MG63 (cell line): ENCODE results near the gene MUC12. TPM values are rescaled to one million over a fixed set of nuclear protein-coding genes. Genes with fewer than 3 reads are reported as not detected.
"Not testable (repeated sequence)": the region's sequence is repeated elsewhere in the genome, so short reads cannot be mapped to it uniquely, and the experiment has no call there.

Experiments used
- DNase-seq: peaks from one replicate; pipeline ENCODE4 v3.0.0-alpha.2; 2020
- H3K27me3 ChIP-seq: fragments of 250-450 bp; sonication (Bioruptor Pico); 2 replicates; pipeline ENCODE4 v1.5.1; 2020; ENCODE audit warnings: mild to moderate bottlenecking, moderate library complexity
- H3K36me3 ChIP-seq: fragments of 250-450 bp; sonication (Bioruptor Pico); 2 replicates; pipeline ENCODE4 v1.5.1; 2020; ENCODE audit warnings: mild to moderate bottlenecking, moderate library complexity
- H3K4me3 ChIP-seq: fragments of 250-450 bp; sonication (Bioruptor Pico); 2 replicates; pipeline ENCODE4 v1.5.1; 2020; ENCODE audit warnings: mild to moderate bottlenecking, moderate library complexity
- H3K9me3 ChIP-seq: fragments of 250-450 bp; sonication (Bioruptor Pico); 2 replicates; pipeline ENCODE4 v1.5.1; 2020; ENCODE audit warnings: mild to moderate bottlenecking, moderate library complexity
- total RNA-seq: library from RNA; depleted of rRNA; stranded (reverse); fragments of >200 nt; shearing (Covaris generic); gene quantifications from 2 replicates; pipeline ENCODE4 v1.2.3, GENCODE V29; 2014; ENCODE audit warnings: low replicate concordance

Gene MUC12
- total RNA-seq, 1 experiment from 2014 or later = not detected

GRCh38 chr7:100971111-100972001, 2.0 kb downstream of the MUC12 start:
- Histone ChIP-seq H3K27me3 (peaks cover 12% of the 10 kb centered on the region), H3K9me3 (no peaks in the 10 kb centered on the region), H3K36me3 (no peaks in the 10 kb centered on the region), H3K4me3 (no peak overlapping the region)
- DNase-seq = no peak

DNA sequence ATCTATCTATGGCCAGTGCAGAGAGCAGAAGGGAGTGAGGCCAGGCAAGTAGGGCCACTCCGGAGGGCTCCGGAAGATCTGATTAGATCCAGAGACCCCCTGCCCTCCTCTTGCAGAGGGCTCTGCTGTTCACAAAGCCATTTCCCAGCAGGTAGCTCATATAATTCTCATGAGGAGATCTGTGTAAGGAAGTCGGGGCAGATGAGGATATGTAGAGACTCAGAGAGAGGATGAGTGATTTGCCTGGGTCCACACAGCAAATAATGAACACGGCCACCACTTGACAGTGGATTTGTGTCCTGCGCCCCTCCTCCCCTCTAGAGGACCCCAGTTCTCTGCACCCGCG, 2.6 kb downstream of the MUC12 start:
- peaks cover 7% of the 10 kb centered on the region for H3K27me3 ChIP-seq
- H3K4me3 ChIP-seq = no peak overlapping the region
- no peaks in the 10 kb centered on the region for H3K36me3 ChIP-seq
- no peaks in the 10 kb centered on the region for H3K9me3 ChIP-seq
- DNase-seq = no peak

- no peak for DNase-seq
- Histone ChIP-seq H3K9me3 (no peaks in the 10 kb centered on the region), H3K4me3 (no peak overlapping the region), H3K27me3 (no peaks in the 10 kb centered on the region), H3K36me3 (no peaks in the 10 kb centered on the region)
Observed at GRCh38 chr7:100974021-100974420, 4.7 kb downstream of the MUC12 start.

DNA sequence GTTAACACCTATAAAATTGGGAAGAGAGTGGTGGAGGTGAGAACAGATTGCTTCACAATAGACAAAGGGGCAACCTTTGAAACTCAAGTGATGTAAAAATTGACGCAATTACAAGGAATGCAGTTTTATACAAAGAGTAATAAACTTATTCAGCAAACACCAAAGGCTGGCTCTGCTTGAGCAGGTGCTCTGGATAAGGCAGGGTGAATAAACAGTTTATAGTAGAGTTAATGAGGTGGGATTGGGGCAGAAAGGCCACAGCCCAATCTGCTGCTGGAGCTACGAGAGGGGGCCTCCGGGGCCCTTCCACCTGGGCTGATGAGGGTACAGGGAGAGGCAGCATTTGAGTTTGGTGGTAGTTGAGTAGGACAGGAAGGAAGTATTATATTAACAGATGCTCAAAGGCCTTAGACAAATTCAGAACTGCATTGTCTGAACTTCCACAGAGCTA, 6.0 kb downstream of the MUC12 start:
- Histone ChIP-seq H3K27me3 (no peaks in the 10 kb centered on the region), H3K36me3 (no peaks in the 10 kb centered on the region), H3K9me3 (no peaks in the 10 kb centered on the region), H3K4me3 (no peak overlapping the region)
- DNase-seq = no peak

- no peak for DNase-seq
- Histone ChIP-seq H3K36me3 (no peaks in the 10 kb centered on the region), H3K27me3 (no peaks in the 10 kb centered on the region), H3K9me3 (no peaks in the 10 kb centered on the region), H3K4me3 (no peak overlapping the region)
Observed at GRCh38 chr7:100978300-100978699, 8.9 kb downstream of the MUC12 start.

- no peak overlapping the region for H3K4me3 ChIP-seq
- DNase-seq = no peak
- H3K27me3 ChIP-seq = no peaks in the 10 kb centered on the region
- H3K36me3 ChIP-seq = no peaks in the 10 kb centered on the region
- H3K9me3 ChIP-seq = no peaks in the 10 kb centered on the region
Observed at GRCh38 chr7:100983451-100984187, 14.3 kb downstream of the MUC12 start.

DNA sequence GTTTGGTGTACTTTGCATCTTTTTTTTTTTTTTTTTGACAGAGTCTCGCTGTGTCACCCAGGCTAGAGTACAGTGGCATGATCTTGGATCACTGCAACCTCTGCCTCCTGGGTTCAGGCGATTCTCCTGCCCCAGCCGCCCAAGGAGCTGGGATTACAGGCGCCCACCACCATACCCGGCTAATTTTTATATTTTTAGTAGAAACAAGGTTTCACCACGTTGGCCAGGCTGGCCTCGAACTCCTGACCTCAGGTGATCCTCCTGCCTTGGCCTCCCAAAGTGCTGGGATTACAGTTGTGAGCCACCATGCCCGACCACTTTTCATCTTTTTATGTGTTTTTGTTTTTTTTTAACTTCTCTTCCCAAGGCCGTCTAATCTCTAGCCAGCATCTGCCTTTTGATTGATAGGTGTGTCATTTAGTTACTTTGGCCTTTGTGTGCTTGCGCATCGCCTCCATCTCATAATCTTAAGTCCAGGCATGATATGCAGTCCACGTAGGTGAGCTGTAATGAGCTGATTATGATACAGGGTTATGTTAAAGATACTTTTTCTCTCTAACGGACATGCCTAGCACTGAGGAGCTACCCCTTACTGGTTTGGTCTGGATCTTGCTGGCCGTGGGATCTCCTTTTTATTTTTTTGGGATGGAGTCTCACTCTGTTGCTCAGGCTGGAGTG, 15.0 kb downstream of the MUC12 start:
- not testable (repeated sequence) for H3K9me3 ChIP-seq, H3K27me3 ChIP-seq, H3K36me3 ChIP-seq, DNase-seq, H3K4me3 ChIP-seq

DNA sequence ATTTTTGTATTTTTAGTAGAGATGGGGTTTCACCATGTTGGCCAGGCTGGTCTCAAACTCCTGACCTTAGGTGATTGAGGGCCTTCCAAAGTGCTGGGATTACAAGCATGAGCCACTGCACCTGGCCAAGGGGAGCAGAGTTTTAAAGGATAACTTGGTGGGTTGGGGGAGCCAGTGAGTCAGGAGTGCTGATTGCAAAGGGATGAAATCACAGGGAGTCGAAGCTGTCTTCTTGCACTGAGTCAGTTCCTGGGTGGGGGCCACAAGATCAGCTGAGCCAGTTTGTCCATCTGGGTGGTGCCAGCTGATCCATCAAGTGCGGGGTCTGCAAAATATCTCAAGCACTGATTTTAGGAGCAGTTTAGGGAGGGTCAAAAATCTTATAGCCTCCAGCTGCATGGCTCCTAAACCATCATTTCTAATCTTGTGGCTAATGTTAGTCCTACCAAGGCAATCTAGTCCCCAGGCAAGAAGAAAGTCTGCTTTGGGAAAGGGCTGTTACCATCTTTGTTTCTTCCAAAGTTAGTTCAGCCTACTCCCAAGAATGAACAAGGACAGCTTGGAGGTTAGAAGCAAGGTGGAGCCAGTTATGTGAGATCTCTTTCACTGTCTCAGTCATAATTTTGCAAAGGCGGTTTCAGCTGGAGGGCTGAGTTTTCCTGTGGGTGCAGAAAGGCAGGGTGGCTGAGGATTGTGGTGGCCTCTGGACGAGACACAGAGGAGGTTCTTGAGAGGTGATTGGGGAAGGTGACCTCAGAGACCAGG, 15.8 kb downstream of the MUC12 start:
- not testable (repeated sequence) for H3K36me3 ChIP-seq, H3K9me3 ChIP-seq, H3K27me3 ChIP-seq, H3K4me3 ChIP-seq
- DNase-seq = peak; percentile 26

- no peak overlapping the region for H3K4me3 ChIP-seq
- no peaks in the 10 kb centered on the region for H3K9me3 ChIP-seq
- no peaks in the 10 kb centered on the region for H3K27me3 ChIP-seq
- DNase-seq = no peak
- H3K36me3 ChIP-seq = no peaks in the 10 kb centered on the region
Observed at GRCh38 chr7:100991631-100992030, 22.3 kb downstream of the MUC12 start.

GRCh38 chr7:100992280-100992679, 22.9 kb downstream of the MUC12 start:
- H3K4me3 ChIP-seq, H3K9me3 ChIP-seq, DNase-seq, H3K27me3 ChIP-seq, H3K36me3 ChIP-seq: not testable (repeated sequence)

- not testable (repeated sequence) for H3K36me3 ChIP-seq, H3K4me3 ChIP-seq, DNase-seq, H3K27me3 ChIP-seq, H3K9me3 ChIP-seq
Observed at GRCh38 chr7:100994671-100995070, 25.3 kb downstream of the MUC12 start.

- not testable (repeated sequence) for H3K36me3 ChIP-seq, H3K4me3 ChIP-seq, H3K27me3 ChIP-seq, DNase-seq, H3K9me3 ChIP-seq
Observed at GRCh38 chr7:100998530-100998929, 29.2 kb downstream of the MUC12 start.

GRCh38 chr7:100999334-100999733, 30.0 kb downstream of the MUC12 start:
- not testable (repeated sequence) for H3K9me3 ChIP-seq, H3K27me3 ChIP-seq, H3K4me3 ChIP-seq, H3K36me3 ChIP-seq, DNase-seq

- H3K27me3 ChIP-seq, H3K4me3 ChIP-seq, H3K36me3 ChIP-seq, DNase-seq, H3K9me3 ChIP-seq: not testable (repeated sequence)
Observed at GRCh38 chr7:101000025-101000424, 30.7 kb downstream of the MUC12 start.

DNA sequence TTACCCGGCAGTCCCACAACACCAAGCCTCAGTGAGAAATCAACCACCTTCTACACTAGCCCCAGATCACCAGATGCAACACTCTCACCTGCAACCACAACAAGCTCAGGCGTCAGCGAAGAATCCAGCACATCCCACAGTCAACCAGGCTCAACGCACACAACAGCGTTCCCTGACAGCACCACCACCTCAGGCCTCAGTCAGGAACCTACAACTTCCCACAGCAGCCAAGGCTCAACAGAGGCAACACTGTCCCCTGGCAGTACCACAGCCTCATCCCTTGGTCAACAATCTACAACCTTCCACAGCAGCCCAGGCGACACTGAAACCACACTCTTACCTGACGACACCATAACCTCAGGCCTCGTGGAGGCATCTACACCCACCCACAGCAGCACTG, 33.0 kb downstream of the MUC12 start:
- not testable (repeated sequence) for H3K9me3 ChIP-seq, H3K4me3 ChIP-seq, DNase-seq, H3K36me3 ChIP-seq, H3K27me3 ChIP-seq

DNA sequence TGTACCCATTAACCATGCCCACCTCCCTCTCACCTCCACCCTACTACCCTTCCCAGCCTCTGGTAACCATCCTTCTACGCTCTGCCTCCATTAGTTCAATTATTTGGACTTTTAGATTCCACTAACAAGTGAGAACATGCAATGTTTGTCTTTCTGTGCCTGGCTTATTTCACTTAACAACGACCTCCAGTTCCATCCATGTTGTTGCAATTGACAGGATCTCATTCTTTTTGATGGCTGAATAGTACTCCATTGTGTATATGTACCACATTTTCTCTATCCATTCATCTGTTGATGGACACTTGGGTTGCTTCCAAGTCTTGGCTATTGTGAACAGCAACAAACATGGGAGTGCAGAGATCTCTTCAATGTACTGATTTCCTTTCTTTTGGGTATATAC, 38.0 kb downstream of the MUC12 start:
- not testable (repeated sequence) for DNase-seq, H3K36me3 ChIP-seq, H3K27me3 ChIP-seq, H3K9me3 ChIP-seq, H3K4me3 ChIP-seq

GRCh38 chr7:101009629-101010028, 40.3 kb downstream of the MUC12 start:
- Histone ChIP-seq H3K9me3 (no peaks in the 10 kb centered on the region), H3K27me3 (no peaks in the 10 kb centered on the region), H3K36me3 (no peaks in the 10 kb centered on the region), H3K4me3 (no peak overlapping the region)
- no peak for DNase-seq
